Stimulated activated CD4-positive, alpha-beta T cell treated with anti-CD3 and anti-CD28 coated beads, TNF-alpha, amount 100 ng/mL, for 24 hours (primary cell): ENCODE data around the gene ARHGAP35.
"Not testable (repeated sequence)": the region's sequence is repeated elsewhere in the genome, so short reads cannot be mapped to it uniquely, and the experiment has no call there.

Experiments
- DNase-seq, 3 experiments: peaks; one replicate each; pipeline ENCODE4 v3.0.0-alpha.2; 2020; ENCODE audit warnings: low read depth in 3 of 3

ARHGAP35 gene

DNA sequence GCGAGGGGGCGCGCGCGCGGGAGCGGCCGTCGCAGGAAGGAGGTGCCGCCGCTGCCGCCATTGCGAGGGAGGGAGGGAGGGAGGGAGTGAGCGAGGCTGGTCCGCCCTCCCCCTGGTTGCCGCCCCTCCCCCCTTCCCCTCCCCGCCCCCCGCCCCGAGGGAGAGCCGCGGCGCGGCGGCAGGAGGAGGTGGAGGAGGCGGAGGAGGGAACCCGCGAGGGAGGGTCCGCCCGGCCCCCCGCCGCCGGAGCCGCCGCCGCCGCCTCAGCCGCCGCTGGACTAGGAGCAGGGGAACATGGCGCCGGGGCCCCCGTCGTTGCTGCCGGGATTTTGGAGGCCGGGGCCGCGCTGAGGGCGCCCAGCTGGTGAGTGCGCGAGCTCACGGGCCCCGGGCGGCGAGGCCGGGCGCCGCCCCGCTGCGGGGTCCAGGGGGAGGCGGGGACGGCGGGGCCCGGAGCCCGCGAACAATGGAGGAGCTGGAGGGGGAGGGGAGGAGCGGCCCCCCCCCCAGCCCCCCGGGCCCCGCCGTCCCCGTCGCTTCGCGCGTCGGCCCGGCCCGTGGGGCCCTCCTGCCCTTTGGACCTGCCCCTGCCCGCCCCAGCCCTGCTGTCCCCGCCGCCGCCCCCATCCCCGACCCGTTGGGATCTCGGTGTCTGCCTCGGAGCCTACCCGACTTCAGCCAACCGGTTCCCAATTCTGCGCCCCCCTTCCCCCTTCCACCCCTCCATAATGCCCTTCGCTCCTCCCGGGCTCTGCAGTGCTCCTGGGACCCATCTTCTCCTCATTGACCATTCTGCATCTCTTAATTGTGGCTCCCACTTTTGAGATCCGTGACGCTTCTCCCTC lies at the start of gene ARHGAP35:
ARHGAP35 (plus strand) TSS at position 152 of the 845 bp plus-strand sequence. CDS start 57,679 bp downstream, outside the sequence.
- DNase-seq: no peak

DNA sequence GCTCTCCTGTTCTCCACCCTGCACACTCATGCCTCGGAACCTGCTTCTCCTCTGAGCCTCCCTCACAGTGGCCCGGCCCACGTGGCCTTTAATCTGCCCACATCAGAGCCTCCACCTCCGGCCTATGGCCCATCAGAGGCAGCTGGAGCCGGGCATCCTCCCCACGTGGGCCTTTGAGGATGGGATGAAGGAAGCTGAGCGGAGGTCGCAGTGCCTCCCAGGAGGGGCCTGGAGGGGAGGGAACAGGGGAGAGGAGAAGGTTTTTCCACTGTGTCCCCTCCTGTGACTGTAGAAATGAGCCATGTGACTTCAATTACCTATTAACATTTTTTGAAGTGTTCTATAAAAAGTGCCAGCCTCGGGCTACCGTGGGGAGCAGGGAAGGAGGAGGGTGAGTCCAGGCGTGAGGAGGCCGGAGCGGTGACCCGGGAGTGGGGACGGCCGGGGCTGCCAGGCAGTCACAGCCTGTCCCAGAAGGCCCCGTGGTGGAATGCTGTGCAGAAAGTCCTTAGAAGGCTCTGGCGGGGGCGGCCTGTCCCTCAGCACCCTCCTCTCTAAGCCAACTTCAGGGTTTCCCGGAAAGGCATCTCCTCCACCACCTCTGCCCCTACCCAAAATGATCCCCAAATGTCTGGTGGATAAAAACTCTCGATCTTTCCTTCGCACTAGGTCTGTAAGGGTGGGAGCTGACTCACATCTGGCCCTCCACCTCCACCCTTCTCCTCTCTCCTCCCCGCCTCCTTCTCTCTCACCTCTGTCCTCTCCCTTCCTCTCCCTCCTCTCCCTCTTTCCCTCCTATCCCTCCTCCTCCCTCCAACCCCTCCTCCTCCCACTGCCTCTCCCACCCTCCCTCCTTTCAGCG lies 47.6 kb upstream of the ARHGAP35 start:
- DNase-seq: no peak

DNA sequence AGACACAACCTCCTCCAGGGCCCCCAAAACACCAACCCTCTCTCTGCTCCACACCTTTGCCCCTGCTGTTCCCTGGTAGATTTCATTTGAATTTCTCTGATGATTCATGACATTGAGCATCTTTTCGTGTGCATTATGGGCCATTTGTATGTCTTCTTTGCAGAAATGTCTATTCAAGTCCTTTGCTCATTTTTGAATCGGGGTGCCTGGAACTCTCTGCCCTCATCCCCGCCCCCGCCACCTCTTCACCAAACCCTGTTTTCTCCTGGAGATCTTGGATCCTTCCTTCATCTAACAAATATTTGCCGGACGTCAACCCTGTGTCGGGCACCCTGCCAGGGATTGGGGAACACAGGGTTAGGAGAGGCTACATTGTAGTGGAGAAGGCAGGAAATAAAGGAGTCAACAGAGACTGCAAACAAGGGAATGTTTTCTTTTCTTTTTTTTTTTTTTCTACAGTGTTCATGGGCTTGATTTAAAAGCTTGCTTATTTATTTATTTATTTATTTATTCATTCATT lies 46.9 kb upstream of the ARHGAP35 start:
- no peak for DNase-seq

DNA sequence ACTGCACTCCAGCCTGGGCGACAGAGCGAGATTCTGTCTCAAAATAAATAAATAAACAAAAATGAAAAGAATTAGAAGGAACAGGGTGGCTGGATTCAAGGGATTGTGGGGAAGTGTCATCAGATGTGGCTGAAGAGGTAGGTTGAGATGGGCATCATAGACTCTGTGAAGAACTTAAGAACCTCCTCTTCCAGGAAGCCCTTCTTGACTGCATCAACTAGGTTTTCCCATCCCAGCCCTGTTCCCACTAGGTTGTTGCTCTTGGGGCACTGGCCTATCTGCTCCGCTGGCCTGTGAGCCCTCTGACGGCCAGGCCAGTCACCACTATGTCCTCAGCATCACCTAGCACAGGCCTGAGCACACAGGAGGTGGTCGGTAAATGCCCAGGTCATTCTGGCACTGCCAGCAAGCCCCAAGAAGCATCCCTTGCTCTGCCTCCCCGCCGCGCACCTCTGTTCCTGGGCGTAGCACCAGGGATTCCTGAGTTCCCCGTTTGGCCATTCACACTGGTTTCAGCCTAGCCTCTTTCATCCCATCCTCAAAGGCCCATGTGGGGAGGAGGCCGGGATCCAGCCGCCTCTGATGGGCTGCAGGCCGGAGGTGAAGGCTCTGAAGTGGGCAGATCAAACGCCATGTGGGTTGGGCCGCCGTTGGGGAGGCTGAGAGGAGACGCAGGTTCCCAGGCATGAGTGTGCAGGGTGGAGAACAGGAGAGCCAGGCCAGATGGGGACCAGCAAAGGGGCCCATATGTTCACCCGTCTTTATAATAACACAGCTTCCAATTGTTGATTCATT lies 44.8 kb upstream of the ARHGAP35 start:
- no peak for DNase-seq

DNA sequence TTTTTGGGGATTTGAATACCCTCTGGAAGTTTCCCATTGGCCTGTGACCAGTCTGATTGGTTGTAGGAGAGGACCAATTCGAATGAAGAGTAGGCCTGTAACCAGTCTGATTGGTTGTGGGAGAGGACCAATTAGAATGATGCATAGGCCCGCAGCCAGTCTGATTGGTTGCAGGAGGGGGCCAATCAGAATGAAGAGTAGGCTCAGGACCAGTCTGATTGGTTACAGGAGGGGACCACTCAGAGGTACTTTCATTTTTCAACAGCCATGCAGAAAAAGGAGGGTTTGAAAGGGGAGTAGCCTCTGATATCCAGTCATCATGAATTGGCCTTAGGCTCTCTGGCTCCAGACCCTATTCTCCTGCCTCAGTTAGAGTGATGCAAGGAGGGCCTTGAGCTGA lies 42.0 kb upstream of the ARHGAP35 start:
- DNase-seq: no peak

DNA sequence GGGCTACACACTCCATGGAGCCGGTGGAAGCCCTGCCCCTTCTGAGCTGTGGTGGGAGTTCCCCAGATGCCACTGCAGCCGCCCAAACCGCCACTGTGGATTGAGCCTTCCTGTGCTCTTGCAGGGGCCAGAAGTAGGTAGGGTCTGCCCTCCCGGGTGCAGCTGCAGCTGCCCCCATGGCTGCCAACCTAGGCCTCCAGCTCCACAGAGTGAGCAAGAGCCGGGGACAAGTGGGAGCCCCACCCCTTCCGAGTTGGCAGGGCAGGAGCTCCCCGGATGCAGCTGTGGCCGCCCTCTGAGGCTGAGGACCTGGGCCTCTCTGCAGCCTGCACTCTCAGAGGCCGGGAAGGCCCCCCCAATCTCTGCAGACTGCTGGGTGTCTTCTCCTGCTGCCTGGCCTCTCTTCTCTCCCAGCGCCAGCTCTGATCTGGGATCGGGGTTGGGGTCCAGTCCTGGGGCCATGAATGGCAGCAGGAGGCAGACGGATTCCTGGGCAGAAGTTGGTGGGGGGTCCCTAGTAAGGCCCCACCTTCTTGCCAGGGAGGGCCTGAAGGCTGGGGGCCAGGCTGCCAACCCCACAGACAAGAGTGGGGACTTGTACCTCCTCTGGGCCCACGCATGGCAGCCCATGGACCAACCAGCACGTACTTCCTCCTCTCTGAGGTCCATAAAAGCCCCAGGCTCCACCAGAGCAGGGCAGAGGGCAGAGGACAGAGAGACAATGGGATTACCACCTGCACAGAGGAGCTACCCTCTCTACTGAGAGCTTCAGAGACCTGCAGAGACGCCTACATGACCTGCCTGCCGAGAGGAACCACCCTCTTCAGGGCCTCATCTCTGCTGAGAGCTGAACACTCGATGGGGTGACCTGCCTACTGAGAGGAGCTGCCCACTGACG lies 39.0 kb upstream of the ARHGAP35 start:
- DNase-seq: peak; percentile 10 to 55 (median 36)

DNA sequence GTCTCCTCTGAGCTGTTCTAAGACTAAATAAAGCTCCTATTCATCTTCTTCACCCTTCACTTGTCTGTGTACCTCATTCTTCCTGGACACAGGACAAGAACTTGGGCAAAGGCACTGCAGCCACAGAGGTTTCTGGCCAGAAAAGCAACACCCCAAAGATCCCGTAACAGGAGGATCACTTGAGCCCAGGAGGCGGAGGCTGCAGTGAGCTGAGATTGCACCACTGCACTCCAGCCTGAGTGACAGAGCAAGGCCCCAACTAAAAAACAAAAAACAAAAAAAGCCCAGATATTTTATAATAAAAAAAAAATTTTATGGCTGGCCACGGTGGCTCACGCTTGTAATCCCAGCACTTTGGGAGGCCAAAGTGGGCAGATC lies 38.4 kb upstream of the ARHGAP35 start:
- not testable (repeated sequence) for DNase-seq

DNA sequence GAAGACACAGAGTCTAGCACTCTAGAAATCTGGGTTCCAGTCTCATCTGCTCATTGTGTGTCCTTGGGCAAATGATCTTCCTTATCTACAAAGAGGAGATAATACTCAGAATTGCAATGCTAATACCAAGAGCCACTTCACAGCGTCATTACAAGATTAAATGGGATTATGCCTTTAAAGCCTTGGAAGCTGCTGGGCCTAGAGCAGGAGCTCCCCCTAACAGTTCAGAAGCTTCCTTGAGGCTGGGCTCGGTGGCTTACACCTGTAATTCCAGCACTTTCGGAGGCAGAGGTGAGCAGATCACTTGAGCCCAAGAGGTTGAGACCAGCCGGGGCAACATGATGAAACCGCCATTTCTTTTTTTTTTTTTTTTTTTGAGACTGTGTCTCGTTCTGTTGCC lies 37.7 kb upstream of the ARHGAP35 start:
- no peak for DNase-seq

DNA sequence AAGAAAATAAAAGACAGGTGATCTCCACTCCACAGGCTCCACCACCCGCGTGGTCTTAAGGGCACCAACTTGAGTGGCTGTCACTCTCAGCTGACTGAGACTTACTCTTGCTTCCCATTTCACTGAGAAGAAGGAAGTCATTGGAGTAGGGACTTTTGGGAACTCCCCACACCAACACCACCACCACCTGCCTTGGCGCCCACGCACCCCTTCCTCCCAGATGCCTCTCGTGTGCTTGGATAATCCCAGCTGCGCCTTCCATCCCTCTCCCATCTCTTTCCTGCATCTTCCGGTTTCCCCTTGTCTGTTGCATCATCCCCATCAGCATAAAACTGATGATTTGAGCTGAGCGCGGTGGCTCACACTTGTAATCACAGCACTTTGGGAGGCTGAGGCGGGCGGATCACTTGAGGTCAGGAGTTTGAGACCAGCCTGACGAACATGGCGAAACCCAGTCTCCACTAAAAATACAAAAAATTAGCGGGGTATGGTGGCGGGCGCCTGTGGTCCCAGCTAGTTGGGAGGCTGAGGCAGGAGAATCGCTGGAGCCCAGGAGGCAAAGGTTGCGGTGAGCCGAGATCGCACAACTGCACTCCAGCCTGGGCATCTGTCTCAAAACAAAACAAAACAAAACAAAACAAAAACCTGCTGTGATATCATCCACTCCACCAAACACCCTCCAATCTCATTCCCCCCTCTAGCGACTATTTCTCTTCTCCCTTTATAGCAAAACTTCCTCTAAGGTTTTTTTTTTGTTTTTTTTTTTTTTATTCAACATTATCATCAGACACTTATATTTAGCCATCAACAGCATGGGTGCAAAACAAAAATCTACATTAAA lies 35.7 kb upstream of the ARHGAP35 start:
- no peak for DNase-seq

DNA sequence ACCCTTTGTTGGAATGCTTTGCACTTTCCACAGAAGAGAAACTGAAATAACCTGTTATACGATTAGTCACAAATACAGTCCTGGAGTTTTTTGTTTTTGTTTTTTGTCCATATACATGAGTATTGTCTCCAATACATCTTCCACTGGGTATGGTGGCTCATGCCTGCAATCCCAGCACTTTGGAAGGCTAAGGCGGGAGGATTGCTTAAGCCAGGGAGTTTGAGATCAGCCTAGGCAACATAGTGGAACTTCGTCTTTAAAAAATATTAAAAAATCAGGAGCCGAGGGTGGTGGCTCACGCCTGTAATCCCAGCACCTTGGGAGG lies 35.1 kb upstream of the ARHGAP35 start:
- DNase-seq: no peak

DNA sequence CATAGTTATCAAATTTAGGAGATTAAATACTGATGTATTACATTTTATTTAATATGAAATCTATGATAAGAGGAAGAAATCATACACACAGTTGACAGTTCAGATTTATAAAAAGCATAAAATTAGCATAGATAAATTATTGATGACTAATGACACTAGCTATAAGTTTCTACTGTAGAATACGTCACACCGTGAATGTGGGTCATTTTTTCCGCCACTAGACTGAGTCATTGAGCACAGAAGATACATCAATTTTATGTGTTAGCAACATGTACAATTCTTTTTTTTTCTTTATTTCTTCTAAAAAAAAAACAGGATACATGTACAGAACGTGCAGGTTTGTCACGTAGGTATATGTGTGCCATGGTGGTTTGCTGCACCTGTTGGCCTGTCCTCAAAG lies 32.3 kb upstream of the ARHGAP35 start:
- peak; percentile 31 to 58 (median 52) for DNase-seq

DNA sequence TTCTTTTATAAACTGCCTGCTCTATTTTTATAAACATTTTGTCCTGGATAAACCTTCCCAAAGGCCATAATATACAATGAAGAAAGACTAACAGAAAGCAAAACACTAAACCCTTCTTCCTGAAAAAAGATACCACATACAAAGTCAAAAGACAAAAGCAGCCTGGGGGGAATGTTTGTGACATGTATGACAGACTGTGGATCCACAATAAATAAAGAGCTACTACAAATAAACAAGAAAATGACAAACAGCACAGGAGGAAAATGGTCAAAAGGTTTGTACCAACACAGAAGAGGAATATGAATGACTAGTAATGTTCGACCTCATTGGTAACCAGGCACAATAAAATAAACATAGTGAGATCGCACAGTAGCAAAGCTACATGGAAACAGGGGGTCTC lies 29.9 kb upstream of the ARHGAP35 start:
- DNase-seq: no peak

DNA sequence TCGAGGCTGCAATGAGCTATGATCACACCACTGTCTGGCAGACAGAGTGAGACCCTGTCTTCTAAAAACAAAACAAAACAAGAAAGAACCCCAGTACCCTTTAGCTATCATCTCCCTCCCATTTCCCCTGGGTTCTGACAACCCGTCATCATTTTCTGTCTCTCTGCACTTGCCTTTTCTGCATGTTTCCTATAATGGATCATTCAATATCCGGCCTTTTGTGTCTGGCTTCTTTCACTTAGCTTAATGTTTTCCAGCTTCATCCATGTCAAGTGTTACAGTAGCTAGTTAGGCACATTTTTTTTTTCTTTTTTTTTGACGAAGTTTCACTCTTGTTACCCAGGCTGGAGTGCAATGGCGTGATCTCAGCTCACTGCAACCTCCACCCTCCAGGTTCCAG lies 26.7 kb upstream of the ARHGAP35 start:
- DNase-seq: no peak

DNA sequence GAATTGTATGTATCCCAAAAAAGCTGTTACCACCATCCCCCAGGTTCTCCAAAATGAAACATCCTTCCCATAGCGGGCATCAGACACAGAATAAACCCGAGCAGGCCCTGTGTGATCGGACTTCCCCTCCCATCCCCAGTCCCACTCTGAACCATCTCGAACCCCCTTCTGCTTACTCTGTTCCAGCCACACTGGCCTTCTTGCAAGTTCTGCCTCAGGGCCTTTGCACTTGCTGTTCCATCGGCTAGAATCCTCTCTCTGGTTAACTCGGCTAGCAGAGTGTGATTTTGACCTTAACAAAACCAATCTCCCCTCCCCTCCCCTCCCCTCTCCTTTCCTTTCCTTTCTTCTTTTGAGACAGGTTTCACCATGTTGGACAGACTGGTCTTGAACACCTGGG lies 25.8 kb upstream of the ARHGAP35 start:
- no peak for DNase-seq

DNA sequence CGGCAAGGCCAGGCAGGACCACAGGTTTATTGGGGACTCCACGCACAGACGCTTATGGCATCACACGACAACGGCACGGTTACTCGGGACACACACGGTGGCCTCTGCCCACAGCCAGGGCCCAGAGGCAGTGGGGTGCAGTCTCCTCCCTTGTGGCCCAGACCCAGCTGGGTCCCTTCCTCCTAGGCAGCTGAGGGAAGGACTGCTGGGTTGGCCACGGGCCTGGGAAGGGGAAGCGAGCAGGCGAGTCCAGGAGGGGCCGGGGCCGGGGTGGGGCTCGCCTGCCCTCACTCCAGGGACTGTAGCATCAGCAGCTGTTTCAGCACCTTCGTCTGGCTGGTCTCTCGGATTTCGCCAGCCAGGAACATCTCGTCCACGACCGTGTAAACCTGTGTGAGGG lies 22.6 kb upstream of the ARHGAP35 start:
- DNase-seq: no peak

DNA sequence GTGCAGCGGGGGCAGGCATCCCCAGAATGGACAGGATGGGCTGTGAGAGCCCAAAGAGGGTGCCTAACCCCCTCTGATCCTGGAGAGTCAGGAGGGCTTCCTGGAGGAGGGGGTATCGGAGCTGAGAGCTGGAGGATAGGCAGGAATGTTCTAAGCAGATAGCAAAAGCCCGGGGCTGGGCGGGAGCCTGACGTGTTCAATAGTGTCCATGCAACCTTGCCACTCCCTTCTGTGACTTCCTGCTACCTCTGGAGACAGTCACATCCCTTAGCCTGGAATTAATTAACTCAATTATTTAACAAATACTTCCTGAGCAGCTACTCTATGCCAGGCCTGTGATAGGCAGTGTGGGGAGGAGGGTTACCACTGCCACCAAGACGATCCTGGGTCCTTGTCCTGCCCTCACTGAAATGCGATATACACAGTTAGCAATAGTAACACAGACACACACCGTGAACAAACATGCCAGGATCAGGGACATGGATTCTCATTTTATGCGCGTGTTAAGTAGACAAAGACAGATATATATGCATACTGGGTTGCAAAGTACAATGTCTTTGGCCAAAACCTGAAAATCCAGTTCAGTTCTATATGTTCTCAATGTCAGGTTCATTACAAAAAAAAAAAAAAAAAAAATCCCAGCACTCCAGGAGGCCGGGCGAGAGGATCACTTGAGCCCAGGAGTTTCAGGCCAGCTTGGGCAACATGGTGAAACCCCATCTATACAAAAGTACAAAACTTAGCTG lies 20.9 kb upstream of the ARHGAP35 start:
- DNase-seq: no peak

DNA sequence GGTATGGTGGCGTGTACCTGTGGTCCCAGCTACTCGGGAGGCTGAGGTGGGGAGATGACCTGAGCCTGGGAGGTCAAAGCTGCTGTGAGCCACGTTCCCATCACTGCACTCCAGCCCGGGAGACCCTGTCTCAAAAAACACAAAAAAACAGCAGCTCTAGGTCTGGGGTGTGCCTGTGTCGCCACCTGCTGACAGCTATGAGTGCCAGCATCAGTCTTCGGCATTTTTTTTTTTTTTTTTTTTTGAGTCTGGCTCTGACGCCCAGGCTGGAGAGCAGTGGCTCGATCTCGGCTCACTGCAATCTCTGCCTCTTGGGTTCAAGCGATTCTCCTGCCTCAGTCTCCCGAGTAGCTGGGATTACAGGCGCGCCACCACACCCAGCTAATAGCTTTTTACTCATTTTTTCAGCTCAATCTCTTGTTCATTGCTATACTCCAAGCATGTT lies 20.3 kb upstream of the ARHGAP35 start:
- DNase-seq: peak in 1 of 3 experiments; percentile 40

DNA sequence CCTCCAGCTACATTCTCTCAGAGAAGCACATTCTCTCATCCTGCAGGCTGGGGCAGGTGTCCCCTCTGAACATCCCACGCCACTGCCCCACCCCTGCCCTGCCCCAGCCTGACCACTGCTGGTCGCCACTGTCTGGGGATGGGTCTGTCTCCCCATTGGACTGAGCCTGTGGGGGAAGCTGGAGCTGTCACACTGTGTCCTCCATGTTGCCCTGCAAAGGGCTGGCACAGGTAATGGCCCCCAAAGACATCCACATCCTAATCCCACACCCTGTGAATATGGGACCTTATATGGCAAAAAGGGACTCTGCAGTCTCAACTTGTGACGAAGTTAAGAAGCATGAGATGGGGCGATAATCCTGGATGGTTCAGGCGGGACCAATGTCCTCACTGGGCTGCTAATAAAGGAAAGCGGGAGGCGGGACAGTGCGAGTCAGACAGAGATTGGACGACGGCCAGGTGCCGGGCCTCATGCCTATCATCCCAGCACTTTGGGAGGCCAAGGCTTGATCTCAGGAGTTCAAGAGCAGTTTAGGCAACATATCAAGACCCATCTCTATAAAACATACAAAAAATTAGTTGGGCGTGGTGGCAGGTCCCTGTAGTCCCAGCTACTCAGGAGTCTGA lies 19.2 kb upstream of the ARHGAP35 start:
- DNase-seq: no peak

DNA sequence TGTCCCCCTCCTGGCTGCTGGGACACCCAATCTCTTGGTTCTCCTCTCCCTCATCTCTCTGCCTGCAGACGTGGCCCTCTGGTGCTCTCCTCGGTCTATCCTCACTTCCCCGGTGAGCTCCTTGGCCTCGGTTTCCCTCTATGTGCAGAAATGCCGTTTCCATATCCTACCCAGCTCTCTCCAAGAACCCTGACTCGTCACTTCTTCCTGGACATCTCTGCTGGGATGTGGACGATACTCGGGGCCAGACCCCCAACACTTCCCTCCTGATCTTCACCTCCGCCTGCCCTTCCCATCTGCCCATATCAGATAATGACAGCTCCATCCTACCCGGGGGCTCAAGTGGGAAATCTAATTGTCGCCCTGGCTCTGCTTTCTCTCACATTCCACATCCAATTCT lies 18.0 kb upstream of the ARHGAP35 start:
- no peak for DNase-seq
